SHP77 (cell line): ENCODE results near the gene CUX1.
"Not testable (repeated sequence)": the region's sequence is repeated elsewhere in the genome, so short reads cannot be mapped to it uniquely, and the experiment has no call there.

ENCODE experiments used
- DNase-seq, 2 experiments: peaks; one replicate each; lab custom pipeline; 2025; lab: John Stamatoyannopoulos, UW

CUX1 gene

DNA sequence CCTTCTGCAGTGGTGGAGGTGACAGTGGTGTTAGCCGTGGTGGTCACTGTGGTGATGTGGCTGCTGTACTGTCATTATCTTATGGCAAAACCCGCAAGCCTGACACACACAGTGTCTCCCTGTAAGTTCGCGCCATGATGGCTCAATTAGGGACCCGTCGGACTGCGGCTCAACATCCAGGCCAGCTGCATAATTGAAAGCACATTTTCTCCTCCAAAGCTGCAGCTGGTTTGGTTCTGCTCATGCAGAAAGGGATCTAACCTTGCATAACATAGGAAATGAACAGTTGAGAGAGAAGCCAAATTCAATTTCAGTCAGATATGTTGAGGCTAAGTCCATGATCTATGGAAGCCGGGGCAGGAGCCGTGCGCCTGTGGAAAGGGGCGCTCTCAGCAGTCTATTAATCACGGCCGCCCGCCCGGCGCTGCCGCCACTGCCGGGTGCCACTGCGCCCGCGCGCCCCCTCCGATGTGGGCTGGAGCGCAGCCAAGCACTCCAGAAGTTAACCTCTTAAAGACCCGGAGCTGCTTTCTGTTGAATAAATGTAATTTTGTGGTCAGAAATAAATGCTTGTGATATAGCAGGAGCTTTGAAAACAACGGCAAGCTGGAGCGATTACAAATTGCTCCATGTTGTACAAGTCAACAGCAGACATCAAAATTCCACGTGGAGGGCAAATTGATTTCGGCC is 227.7 kb downstream of the CUX1 start:
- DNase-seq: peak; percentile 47 to 55

DNA sequence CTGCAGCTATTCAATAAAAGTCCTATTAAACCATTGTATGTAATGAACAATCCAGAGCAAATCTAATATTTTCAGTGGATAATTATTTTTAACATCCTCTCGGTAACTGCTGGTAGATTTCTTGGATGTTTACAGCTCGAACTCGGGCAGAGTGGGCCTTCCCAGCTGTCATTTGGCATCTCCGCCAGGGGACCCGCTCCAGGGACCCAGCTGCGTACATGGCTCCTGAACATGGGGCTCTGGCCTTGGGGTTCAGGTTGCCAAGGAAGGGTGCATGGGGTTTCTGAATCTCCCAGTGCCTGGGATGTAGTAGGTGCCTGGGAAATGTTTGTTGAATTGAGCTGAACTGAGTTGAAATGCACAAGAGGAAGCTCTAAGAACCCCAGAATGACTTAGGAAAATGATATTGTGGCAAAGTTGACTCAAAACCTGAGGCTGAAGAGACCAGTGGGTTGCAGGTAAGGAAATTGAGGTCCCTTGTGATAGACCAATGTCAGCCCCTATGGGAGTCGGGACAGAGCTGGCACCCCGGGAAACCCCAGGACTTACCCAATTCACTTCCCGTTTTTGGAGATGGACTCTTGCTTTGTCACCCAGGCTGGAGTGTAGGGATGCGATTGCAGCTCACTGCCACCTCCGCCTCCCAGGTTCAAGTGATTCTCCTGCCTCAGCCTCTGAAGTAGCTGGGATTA is 228.4 kb downstream of the CUX1 start:
- DNase-seq: no peak

DNA sequence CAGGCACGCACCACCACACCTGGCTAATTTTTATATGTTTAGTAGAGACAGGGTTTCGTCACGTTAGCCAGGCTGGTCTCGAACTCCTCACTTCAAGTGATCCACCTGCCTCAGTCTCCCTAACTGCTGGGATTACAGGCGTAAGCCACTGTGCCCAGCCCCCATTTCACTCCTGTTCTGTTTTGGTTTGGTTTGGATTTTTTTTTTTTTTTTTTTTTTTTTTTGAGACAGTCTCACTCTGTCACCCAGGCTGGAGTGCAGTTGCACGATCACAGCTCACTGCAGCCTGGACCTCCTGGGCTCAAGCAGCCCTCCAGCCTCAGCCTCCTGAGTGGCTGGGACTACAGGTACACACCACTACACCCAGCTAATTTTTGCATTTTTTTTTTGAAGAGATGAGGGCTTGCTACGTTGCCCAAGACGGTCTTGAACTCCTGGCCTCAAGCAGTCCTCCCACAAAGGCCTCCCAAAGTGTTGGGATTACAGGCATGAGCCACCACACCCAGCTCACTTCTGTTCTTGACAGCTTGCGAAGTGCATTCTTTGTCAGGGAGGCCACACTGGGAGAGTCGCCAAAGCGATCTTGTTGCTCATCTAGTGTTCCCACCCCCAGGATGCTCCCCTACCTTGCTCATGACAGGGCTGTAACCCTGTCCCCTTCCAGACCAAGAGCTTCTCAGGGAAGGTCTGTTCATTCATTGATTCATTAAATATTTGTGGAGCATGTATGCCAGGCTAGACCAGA is 229.1 kb downstream of the CUX1 start:
- DNase-seq: no peak

DNA sequence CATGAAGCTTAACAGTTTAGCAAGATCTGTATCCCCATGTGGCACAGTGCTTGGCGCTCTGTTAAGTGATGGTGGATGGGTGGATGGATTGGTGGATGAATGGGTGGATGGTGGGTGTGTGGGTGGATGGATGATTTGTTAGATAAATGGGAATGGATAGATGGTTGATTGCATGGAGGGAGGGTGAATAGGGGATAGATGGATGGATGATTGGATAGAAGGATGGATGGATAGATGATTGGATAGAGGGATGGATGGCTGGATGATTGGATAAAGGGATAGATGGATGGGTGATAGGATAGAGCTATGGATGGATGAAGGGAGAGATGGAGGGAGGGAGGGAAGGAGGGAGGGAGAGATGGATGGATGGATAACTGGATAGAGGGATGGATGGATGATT is 229.7 kb downstream of the CUX1 start:
- no peak for DNase-seq

DNA sequence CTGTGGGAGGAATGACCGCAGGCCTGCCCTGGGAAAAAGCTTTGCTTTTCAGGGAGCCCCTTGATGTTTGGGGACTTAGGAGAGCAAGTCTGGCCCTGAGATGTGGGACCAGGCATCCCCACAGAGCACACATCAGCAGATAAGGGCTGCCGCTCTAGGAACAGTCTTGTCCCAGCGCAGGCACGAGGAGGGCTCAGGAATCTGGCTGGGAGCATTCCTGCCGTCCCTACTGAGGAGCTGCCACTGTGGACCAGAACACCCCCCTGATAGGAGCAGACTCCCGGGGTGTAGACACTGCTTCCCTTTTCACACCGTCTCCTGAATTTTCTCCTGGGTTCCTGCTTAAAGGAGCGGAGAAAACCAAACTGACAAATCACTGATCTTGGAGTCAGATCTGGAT is 232.3 kb downstream of the CUX1 start:
- DNase-seq: no peak

DNA sequence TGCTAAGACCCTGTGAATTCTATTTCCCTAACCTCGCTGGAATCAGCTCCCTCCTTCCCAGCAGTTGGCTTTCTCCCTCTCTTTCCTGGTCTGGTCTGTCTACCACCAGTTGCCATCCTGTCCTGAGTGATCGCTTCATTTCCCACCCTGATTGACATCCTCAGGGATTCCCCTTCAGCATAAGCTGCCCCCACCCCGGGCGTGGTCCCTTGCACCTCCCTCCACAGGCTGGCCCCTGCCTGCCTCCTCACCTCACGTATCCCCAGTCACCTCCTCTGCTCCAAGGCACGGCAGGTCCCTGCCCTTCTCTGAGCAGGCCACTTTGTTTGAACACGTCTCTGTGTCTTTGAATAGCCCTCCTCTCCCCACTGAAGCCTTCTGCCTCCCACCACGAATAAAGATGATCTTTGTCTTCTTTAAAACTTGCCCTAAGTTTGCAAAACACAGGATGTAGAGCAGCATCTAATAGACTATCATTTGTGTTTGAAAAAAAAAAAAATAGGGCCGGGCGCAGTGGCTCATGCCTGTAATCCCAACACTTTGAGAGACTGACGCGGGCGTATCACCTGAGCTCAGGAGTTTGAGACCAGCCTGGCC is 233.5 kb downstream of the CUX1 start:
- no peak for DNase-seq

DNA sequence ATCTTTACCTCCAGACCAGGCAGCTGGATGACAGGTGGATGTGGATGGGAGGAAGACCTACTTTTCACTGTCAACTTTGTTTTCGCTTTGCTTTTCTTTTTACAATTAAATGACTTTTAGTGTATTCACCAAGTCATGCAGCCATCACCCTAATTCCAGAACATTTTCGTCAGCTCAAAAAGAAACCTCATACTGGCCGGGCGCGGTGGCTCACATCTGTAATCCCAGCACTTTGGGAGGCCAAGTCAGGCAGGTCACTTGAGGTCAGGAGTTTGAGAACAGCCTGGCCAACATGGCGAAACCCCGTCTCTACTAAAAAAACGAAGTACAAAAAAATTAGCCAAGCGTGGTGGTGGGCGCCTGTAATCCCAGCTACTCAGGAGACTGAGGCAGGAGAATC is 234.3 kb downstream of the CUX1 start:
- not testable (repeated sequence) for DNase-seq

DNA sequence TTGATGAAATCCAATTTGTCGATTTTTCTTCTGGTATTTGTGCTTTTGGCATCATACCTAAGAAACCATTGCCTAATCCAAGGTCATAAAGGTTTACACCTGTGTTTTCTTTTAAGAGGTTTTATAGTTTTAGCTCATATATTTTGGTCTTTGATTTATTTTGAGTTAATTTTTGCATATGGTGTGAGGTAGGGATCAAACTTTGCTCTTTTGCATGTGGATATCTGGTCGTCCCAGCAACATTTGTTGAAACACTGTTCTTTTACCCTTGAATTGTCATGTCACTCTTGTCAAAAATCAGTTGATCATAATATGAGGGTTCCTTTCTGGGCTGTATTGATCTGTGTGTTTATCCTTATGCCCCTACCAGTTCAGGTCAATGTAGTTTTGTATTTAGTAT is 236.7 kb downstream of the CUX1 start:
- no peak for DNase-seq

DNA sequence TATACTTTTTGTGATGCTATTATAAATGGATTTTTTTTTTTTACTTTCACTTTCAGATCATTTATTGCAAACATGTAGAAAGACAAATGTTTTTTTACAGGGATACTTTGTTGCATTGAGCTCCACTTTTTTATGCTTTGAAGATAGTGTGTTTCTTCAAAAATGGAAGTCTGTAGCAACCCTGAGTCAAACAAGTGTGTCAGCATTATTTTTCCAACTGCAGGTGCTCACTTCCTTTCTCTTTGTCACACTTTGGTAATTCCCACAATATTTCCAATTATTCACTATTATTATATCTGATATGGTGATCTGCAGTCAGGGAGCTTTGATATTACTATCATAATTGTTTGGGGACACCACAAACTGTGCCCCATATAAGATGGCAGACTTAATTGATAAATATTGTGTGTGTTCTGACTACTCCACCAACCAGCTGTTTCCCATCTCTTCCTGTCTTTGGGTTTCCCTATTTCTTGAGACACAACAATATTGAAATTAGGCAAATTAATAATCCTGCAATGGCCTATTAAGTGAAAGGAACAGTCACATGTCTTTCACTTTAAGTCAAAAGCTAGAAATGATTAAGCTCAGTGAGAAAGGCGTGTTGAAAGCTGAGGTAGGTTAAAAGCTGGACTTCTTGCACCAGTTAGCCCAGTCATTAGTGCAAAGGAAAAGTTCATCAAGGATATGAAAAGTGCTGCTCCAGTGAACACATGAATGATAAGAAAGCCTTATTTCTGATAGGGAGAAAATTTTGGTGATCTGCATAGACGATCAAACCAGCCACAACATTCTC is 238.0 kb downstream of the CUX1 start:
- no peak for DNase-seq

DNA sequence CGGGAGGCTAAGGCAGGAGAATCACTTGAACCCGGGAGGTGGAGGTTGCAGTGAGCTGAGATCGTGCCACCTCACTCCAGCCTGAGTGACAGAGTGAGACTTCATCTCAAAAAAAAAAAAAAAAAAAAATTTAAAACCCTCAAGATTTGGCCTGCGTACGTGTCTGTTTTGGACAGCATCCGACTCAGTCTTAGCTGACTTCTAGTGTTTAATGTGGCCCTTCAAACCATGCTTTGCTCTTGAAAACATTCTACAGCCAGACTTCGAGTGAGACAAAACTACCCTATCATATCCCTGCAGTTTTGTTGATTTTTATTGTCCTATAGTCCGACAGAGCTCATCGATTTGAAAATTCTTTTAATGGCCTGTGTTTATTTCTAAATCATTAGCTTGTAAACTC is 242.1 kb downstream of the CUX1 start:
- no peak for DNase-seq

DNA sequence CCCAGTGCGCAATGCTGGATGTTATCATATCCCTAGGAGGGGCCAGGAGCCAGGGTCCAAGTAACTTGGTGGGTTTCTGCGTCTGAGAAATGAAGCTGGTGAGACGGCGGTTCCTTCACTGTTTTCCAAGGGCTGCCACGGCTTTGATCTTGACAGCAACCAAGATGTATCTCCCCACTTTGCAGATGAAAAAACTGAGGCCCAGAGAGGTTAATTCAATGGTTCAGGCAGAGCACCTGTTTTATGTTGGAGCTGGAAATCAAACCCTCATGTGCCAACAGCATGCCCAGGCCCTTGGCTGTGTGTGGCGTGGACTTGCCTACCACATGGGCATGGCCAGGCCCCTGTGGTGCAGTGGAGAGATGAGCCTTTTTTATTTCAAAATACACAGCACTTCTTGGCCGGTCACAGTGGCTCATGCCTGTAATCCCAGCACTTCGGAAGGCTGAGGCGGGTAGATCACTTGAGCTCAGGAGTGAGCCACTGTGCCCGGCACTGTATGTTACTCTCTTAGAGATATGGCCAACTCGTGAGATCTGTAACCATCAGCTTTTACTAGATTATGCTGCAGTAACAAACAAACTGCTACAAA is 244.0 kb downstream of the CUX1 start:
- DNase-seq: no peak

DNA sequence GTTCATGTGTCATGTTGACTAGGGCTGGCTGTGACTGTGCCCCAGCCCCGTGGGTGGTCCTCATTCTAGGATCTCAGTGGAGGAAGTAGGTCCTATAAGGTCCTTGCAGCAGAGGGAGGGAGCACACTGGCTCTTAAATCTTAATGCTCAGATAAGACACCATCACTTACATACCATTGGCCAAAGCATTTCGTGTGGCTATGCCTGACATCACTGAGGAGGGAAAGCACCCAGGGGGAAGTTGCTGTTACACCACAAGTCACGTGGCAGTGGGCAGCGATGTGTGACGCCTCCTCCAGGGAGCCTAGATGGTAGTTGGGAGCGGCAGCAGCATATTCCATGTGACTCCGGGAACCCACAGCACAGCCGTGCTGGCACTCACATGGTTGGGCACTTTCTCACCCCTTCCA is 244.6 kb downstream of the CUX1 start:
- DNase-seq: no peak

DNA sequence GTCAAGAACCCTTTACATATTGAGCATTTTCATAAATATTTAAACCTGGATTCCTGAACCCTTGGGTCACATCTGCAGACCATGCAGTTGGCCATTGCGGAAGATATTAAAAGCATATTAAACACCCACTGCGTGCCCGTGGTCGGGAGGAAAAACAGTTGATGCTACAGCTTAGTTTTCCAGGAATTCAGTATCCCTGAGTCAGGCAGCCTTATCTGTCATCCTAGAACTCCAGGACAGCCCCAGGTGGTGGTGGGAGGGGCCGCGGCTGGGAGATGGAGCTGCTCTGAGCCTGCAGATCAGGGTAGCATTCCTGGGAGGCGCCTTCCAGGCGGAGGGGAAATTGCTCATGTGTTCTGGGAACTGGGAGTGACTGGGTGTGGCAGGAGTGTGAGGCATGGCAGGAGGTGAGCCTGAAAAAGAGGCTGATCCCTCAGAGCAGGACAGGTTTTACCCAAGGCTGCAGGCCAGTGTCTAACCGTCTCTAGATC is 246.3 kb downstream of the CUX1 start:
- DNase-seq: no peak

DNA sequence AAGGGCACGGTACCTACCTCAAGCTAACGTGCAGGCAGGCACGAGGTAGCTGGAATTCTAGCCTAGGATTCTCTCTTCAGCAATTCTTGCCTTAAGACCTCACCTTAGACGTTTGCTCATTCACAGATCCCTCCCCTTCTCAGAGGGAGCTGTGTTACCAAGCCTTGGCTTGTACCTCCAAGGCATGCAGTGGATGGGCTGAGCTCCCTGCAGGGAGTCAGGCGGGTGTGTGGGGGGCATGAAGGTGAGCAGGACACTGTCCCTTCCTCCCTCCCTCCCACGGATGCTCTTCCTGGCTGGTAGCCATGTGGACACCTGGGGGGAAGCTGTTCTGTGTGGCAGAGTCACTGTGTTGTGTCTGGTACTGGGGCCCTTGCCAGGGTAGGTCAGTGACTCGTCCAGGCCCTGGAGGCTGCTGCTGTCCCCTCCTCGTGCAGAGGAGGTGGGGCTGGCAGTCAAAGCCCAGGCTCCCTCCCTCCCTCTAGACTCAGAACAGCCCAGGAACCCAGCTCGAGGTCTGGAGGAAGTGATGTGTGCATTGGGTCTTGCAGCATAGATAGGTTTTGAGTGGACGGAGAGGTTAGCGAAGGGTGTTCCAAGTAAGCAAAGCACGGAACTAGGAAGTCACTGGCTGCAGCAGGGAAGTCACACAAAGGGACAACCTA is 247.1 kb downstream of the CUX1 start:
- no peak for DNase-seq

DNA sequence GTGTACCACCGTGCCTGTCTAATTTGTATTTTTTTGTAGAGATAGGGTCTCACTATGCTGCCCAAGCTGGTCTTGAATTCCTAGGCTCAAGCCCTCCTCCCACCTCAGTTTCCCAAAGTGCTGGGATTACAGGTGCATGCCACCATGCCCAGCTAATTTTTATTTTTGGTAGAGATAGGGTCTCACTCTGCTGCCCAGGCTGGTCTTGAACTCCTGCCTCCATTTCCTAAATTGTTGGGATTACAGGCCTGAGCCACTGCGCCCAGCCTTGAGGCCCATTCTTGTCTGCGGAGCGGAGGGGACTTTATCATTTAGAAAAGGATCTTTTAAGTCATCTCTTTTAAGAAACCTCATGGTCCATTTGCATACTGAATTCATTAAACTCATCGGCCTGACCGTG is 247.8 kb downstream of the CUX1 start:
- no peak for DNase-seq

DNA sequence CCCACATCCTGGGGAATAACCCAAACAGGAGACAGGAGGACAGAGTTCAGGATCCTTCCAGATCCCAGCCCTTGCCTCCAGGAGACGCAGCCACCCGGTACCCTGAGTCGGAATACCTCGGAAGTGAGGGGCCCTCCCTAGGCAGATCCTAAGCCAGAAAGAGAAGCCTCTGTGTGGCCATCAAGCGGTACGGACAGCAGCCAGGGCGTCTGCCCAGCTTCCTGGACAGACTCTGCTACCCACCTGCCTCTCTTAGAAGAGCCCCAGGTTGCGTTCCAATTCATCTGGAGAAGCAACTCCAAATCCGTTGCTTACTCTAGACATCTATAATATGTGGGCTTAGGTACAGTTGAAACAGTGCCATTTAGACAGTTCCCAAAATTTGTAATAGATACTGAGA is 249.1 kb downstream of the CUX1 start:
- DNase-seq: no peak

DNA sequence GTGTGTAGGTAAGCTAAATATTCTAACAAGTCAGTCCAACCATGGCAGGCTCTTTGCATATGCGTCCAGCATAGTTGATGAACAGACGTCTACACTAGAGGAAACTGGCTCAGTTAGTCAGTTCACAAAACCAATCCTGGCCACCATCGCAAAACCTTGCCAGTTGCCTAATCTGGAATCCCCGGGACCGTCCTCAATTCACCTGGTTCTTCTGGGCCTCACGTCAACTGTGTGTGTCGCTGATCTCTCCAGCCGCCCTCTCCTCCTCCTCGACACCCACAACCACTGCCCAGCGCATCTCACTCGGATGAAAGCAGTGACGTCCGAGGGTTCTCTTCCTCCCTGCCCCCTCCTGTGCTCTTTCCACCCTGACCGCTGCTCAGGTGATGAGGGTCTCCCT is 251.4 kb downstream of the CUX1 start:
- no peak for DNase-seq

DNA sequence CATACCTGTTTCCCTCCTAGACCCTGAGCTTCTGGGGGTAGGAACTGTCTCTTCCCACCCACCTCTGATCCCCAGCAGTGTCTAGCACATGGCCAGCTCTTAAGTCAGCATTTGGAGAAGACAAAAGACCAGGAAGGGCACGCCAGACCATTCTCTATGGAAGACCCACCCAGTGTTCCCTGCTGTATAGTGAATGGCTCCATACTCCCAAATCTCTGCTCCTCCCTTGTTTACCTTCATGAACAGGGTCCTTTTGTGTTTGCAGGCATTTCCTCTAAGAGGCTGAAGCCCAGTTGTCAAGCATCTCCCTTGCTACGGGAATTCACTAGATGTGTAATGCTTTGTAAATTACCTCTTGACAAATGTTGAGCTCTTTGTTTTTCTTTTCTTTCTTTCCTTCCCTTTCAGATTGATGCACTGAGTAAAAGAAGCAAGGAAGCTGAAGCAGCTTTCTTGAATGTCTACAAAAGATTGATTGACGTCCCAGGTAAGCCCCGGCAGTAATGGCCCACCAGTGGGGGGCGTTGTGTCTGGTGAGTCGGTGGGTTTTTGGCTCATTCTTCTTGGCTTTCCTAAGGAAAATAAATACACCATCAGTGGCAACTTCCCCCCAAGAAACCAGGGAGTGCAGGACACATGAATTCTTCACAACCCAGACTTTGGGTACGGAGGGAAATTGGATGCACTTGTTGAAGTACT is 252.7 kb downstream of the CUX1 start:
- DNase-seq: no peak

DNA sequence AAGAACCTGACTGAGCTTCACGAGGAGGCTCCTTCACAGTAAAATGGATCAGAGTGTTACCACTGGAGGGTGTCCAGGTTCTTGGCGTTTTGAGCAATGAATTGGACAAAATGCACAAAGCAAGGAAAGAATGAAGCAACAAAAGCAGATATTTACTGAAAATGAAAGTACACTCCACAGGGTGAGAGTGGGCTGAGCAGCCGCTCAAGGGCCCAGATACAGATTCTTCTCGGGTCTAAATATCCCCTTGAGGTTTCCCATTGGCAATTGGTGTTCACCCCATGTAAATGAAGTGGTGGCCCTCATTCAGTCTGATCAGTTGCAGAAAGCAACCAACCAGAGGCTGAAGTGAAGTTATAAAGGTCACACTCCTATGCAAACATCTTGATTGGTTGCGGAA is 254.6 kb downstream of the CUX1 start:
- DNase-seq: no peak

DNA sequence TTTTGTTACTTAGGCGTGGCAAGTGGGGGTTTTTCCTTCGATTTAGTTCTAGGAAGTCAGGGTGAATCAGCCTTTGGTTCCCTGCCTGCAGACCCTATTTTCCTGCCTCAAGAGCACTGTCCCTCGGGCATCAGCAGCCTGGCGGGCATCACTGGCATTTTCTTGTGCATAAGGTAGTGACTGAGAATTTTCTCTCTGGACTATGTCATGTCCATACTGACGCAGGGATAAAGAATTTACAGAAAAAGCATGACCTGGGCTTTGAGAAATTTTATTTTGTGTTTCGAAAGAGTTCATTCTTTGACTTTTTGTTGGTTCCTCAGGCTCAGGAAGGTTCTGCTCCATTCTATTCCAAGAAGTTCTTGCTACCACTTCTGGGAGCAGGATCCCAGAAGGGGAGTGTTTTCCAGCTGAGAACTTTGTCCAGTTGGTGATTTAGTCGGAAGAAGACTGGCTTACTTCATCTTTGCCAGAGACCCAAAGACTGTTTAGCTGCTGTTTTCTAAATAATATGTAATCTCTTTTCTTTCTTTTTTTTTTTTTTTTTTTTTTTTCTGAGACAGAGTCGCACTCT is 255.3 kb downstream of the CUX1 start:
- DNase-seq: no peak
